ENCODE data around the gene PLEKHA7. TPM values are rescaled to one million over a fixed set of nuclear protein-coding genes. Genes with fewer than 3 reads are reported as not detected.
"Not testable (repeated sequence)": the region's sequence is repeated elsewhere in the genome, so short reads cannot be mapped to it uniquely, and the experiment has no call there.

Gene PLEKHA7
- total RNA-seq, 1 experiment from 2014 or later = 57.6 TPM

DNA sequence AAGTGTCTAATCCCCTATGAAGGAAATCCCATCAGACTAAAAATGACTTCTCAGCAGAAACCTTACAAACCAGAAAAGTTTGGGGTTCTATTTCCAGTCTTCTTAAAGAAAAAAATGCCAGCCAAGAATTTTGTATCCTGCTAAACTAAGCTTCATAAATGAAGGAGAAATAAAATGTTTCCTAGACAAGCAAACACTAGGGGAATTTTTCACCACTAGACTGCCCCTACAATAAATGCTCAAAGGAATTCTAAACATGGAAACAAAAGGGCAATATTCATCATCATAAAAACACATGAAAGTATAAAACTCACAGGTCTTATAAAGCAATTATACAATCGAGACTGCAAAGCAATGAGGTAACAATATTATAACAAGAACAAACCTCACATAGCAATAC, 124.3 kb downstream of the PLEKHA7 start:
- no peak for TF ChIP-seq CTCF (IDR thresholded peaks at IDR 0.05; ENCODE audit: insufficient read depth in 1 of 2, low read depth in 1 of 2, low read length in 1 of 2, severe bottlenecking in 1 of 2, unreplicated experiment in 1 of 2)
- intact Hi-C loops (cut with micrococcal nuclease; ENCODE audit: unreplicated experiment) = no loop called here
- Histone ChIP-seq H3K36me3 (ENCODE audit: control insufficient read depth, insufficient read depth, low read length) (no peaks in the 10 kb centered on the region), H3K9me3 (peaks cover 12% of the 10 kb centered on the region), H3K4me1 (peaks cover 35% of the 10 kb centered on the region), H3K27me3 (replicated peaks; ENCODE audit: control insufficient read depth, insufficient read depth, low read length) (no peaks in the 10 kb centered on the region; the same call in 1 of the 2 replicates), H3K4me3 (ENCODE audit: low read depth, low read length) (no peak overlapping the region)
- no peak overlapping the region for H3K4me3 Mint-ChIP-seq (ENCODE audit: unreplicated experiment)
- no peak for DNase-seq
- no peak overlapping the region for H3K27ac Mint-ChIP-seq (ENCODE audit: unreplicated experiment)
- peaks cover 13% of the 10 kb centered on the region for H3K9me3 Mint-ChIP-seq (ENCODE audit: unreplicated experiment)
- CTCF ChIA-PET = no interaction called here
- POLR2A ChIA-PET = no interaction called here
- peaks cover 21% of the 10 kb centered on the region for H3K36me3 Mint-ChIP-seq (ENCODE audit: insufficient read depth, unreplicated experiment)
- BruUV-seq (replicated peaks) = no TSS peak
- peaks cover 37% of the 10 kb centered on the region for H3K4me1 Mint-ChIP-seq (ENCODE audit: low read depth, unreplicated experiment)
- H3K27me3 Mint-ChIP-seq (ENCODE audit: insufficient read depth, unreplicated experiment) = no peaks in the 10 kb centered on the region

GRCh38 chr11:16889010-16889409, 125.2 kb downstream of the PLEKHA7 start:
- peaks cover 21% of the 10 kb centered on the region for H3K36me3 Mint-ChIP-seq (ENCODE audit: insufficient read depth, unreplicated experiment)
- CTCF ChIA-PET; H3K27me3 Mint-ChIP-seq (ENCODE audit: insufficient read depth, unreplicated experiment); intact Hi-C loops (cut with micrococcal nuclease; ENCODE audit: unreplicated experiment); H3K4me3 Mint-ChIP-seq (ENCODE audit: unreplicated experiment); H3K27me3 ChIP-seq (replicated peaks; ENCODE audit: control insufficient read depth, insufficient read depth, low read length); DNase-seq; BruUV-seq (replicated peaks); H3K36me3 ChIP-seq (ENCODE audit: control insufficient read depth, insufficient read depth, low read length); H3K4me3 ChIP-seq (ENCODE audit: low read depth, low read length); H3K27ac Mint-ChIP-seq (ENCODE audit: unreplicated experiment): not testable (repeated sequence)
- H3K9me3 ChIP-seq = peaks cover 12% of the 10 kb centered on the region
- peaks cover 29% of the 10 kb centered on the region for H3K4me1 Mint-ChIP-seq (ENCODE audit: low read depth, unreplicated experiment)
- H3K9me3 Mint-ChIP-seq (ENCODE audit: unreplicated experiment) = peaks cover 13% of the 10 kb centered on the region
- H3K4me1 ChIP-seq = peaks cover 26% of the 10 kb centered on the region
- POLR2A ChIA-PET = interaction anchor here (0.5 kb wide), 1 partner anchor 34 kb away, joined by 4 read pairs; no protein-coding TSS in a partner anchor

GRCh38 chr11:16887887-16888286, 126.3 kb downstream of the PLEKHA7 start:
- peaks cover 16% of the 10 kb centered on the region for H3K4me1 ChIP-seq
- H3K4me3 ChIP-seq (ENCODE audit: low read depth, low read length); BruUV-seq (replicated peaks); intact Hi-C loops (cut with micrococcal nuclease; ENCODE audit: unreplicated experiment); CTCF ChIA-PET; H3K27me3 ChIP-seq (replicated peaks; ENCODE audit: control insufficient read depth, insufficient read depth, low read length); H3K4me3 Mint-ChIP-seq (ENCODE audit: unreplicated experiment); DNase-seq; H3K36me3 ChIP-seq (ENCODE audit: control insufficient read depth, insufficient read depth, low read length); H3K27me3 Mint-ChIP-seq (ENCODE audit: insufficient read depth, unreplicated experiment); H3K27ac Mint-ChIP-seq (ENCODE audit: unreplicated experiment): not testable (repeated sequence)
- H3K4me1 Mint-ChIP-seq (ENCODE audit: low read depth, unreplicated experiment) = peaks cover 26% of the 10 kb centered on the region
- H3K36me3 Mint-ChIP-seq (ENCODE audit: insufficient read depth, unreplicated experiment) = peaks cover 21% of the 10 kb centered on the region
- H3K9me3 Mint-ChIP-seq (ENCODE audit: unreplicated experiment) = peaks cover 13% of the 10 kb centered on the region
- peaks cover 12% of the 10 kb centered on the region for H3K9me3 ChIP-seq
- POLR2A ChIA-PET = interaction anchor here (0.6 kb wide), 1 partner anchor 47 kb away, joined by 4 read pairs; no protein-coding TSS in a partner anchor

DNA sequence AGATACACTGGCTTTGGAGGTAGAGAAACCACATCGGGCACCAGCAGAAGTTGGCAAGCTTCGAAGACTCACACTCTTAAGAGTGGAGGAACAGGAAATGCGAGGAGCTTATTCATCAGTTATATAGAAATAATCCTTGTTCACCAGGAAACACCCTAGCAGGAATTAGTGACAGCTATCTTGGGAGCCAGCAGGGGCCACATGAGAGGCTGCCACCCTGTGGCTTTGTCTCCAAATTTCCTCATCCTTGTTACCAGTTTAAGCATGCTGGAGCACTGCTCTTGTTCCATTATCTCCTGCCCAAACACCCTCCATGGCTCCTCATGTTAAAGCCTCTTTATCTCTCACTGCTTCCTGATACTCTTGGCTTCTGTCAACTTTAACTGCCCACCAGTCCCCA, 131.0 kb downstream of the PLEKHA7 start:
- DNase-seq = peak in 1 of 2 experiments; percentile 37
- TF ChIP-seq CTCF (IDR thresholded peaks at IDR 0.05; ENCODE audit: insufficient read depth in 1 of 2, low read depth in 1 of 2, low read length in 1 of 2, severe bottlenecking in 1 of 2, unreplicated experiment in 1 of 2) = peak in 1 of 2 experiments; percentile 22
- no peak overlapping the region for H3K4me3 ChIP-seq (ENCODE audit: low read depth, low read length)
- H3K27me3 ChIP-seq (replicated peaks; ENCODE audit: control insufficient read depth, insufficient read depth, low read length) = no peaks in the 10 kb centered on the region; the same call in 1 of the 2 replicates
- Mint-ChIP-seq H3K27me3 (ENCODE audit: insufficient read depth, unreplicated experiment) (no peaks in the 10 kb centered on the region), H3K9me3 (ENCODE audit: unreplicated experiment) (no peaks in the 10 kb centered on the region), H3K4me1 (ENCODE audit: low read depth, unreplicated experiment) (peaks cover 22% of the 10 kb centered on the region), H3K27ac (ENCODE audit: unreplicated experiment) (no peak overlapping the region), H3K36me3 (ENCODE audit: insufficient read depth, unreplicated experiment) (no peaks in the 10 kb centered on the region), H3K4me3 (ENCODE audit: unreplicated experiment) (no peak overlapping the region)
- BruUV-seq (replicated peaks) = no TSS peak
- POLR2A ChIA-PET = no interaction called here
- H3K36me3 ChIP-seq (ENCODE audit: control insufficient read depth, insufficient read depth, low read length) = no peaks in the 10 kb centered on the region
- intact Hi-C loops (cut with micrococcal nuclease; ENCODE audit: unreplicated experiment) = no loop called here
- CTCF ChIA-PET = interaction anchor here (1.1 to 1.2 kb wide), 2 partner anchors 63 to 99 kb away, joined by 3 to 11 read pairs; no protein-coding TSS in a partner anchor
- H3K4me1 ChIP-seq = peaks cover 8% of the 10 kb centered on the region; the same call in 1 of the 2 replicates
- H3K9me3 ChIP-seq = no peaks in the 10 kb centered on the region

All from Caco-2 (cell line).